ENCODE results near the gene ABCA6.

Gene ABCA6

DNA sequence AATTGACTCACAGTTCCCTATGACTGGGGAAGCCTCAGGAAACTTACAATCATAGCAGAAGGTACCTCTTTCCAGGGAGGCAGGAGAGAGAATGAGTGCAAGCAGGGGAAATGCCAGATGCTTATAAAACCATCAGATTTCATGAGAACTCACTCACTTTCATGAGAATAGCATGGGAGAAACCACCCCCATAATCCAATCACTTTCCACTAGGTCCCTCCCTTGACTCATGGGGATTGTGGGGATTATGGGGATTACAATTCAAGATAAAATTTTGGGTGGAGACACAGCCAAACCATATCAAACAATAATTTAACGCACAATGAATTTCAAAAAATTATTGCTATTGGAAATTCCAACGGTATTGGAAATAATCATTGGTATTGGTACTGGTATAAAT, 96.0 kb downstream of the ABCA6 start:
- DNase-seq = no peak

DNA sequence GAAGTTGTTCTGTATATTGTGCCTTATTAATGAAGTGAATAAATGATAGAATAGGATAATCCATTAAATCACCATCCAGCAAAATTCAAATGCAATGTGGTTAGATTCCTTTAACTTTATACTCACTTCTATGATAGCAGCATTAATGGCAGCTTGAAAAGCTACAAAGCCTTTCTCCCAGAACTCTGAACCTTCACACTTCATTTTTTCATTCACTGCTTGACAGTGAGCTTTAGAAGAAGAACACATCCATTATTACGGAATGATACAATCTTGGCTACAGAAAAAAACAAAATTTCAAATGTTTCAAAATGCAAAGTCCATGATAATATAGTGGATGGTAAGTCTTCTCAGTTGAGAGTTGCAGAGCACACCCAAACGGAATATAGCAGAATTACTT, 97.3 kb downstream of the ABCA6 start:
- no peak for DNase-seq

GRCh38 chr17:69043098-69043734, 98.5 kb downstream of the ABCA6 start:
- no peak for DNase-seq

DNA sequence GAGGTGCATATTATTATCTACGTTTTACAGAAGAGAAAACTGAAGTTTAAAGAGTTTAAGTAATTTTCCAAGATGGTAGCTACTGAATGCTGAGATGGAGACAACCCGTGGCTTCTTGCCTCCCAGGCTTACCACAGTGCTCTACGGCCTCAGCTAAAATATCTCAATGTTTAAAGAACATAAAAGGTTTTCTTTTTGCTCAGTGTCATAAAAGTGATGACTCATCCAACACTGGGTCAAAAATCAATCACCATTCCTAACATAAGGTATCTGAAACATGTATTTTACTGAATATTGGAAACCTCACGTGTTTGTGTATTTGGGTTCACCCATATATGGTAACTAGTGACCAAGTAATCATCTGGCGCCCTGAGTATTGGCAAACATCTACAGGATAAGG, 99.4 kb downstream of the ABCA6 start:
- DNase-seq = no peak

GRCh38 chr17:69031839-69032238, 109.9 kb downstream of the ABCA6 start:
- no peak for DNase-seq

DNA sequence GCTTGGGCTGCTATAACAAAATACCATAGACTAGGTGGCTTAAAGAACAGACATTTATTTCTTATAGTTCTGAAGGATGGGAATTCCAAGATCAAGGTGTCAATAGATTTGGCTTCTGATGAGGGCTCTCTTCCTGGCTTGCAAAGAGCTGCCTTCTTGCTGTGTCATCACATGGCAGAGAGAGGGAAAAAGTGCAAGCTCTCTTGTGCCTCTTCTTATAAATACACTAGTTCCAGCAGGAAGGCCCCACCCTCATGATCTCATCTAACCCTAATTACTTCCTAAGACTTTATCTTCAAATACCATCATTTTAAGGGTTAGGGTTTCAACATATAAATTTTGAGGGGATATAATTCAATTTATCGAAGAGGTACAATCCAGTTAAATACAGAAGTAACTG, 111.5 kb downstream of the ABCA6 start:
- no peak for DNase-seq

Measured in NCI-H1436 (cell line).